SK-N-SH treated with all-trans-retinoic acid at 6 μM for 48 hours (cell line): ENCODE data around the gene ARMC7.

Experiments
- ARNTL ChIP-seq: fragments of 450-650 bp; formaldehyde crosslinking; IDR thresholded peaks from 2 replicates; pipeline ENCODE4 v1.5.0; 2020; ENCODE audit warnings: low read depth, mild to moderate bottlenecking, moderate library complexity, borderline replicate concordance
- CSDC2 ChIP-seq: fragments of 250-450 bp; sonication (Bioruptor Pico); IDR thresholded peaks from 2 replicates; pipeline ENCODE4 v1.5.0; 2020; ENCODE audit warnings: mild to moderate bottlenecking, moderate library complexity
- OSR1 ChIP-seq: fragments of 250-450 bp; sonication (Bioruptor Pico); IDR thresholded peaks from 2 replicates; pipeline ENCODE4 v1.8.0; 2022; ENCODE audit warnings: moderate library complexity, mild to moderate bottlenecking, inconsistent platforms
- PATZ1 ChIP-seq: fragments of 250-450 bp; sonication (Bioruptor Pico); IDR thresholded peaks from 2 replicates; pipeline ENCODE4 v1.8.0; 2020; ENCODE audit warnings: mild to moderate bottlenecking, moderate library complexity, borderline replicate concordance
- RARB ChIP-seq: fragments of 250-450 bp; sonication (Bioruptor Pico); IDR thresholded peaks from 2 replicates; pipeline ENCODE4 v1.8.0; 2021; ENCODE audit warnings: mild to moderate bottlenecking, moderate library complexity
- ZFP3 ChIP-seq: fragments of 250-450 bp; sonication (Bioruptor Pico); IDR thresholded peaks from 2 replicates; pipeline ENCODE4 v1.5.0; 2020; ENCODE audit warnings: mild to moderate bottlenecking, moderate library complexity
- ZFP30 ChIP-seq: fragments of 450-650 bp; formaldehyde crosslinking; IDR thresholded peaks from 2 replicates; pipeline ENCODE4 v1.5.0; 2022; ENCODE audit warnings: mild to moderate bottlenecking, moderate library complexity
- ZNF565 ChIP-seq: fragments of 450-650 bp; formaldehyde crosslinking; conservative IDR thresholded peaks from 2 replicates; pipeline ENCODE4 v1.5.0; 2020; ENCODE audit warnings: low read depth, mild to moderate bottlenecking, moderate library complexity

GRCh38 chr17:75118307-75118706 lies 8.5 kb downstream of the ARMC7 start:
- TF ChIP-seq ZFP3 (CRISPR knock-in tag): no peak
- no peak for TF ChIP-seq PATZ1
- TF ChIP-seq ZFP30 (CRISPR knock-in tag): no peak
- TF ChIP-seq RARB (CRISPR knock-in tag): no peak
- no peak for TF ChIP-seq ZNF565 (CRISPR knock-in tag)
- no peak for TF ChIP-seq ARNTL
- TF ChIP-seq OSR1 (CRISPR knock-in tag): no peak
- no peak for TF ChIP-seq CSDC2
